ENCODE measurements around the gene MITF.

GRCh38 chr3:69879051-69879450 lies 139.8 kb downstream of the MITF start:
- no peak for TF ChIP-seq POLR2A (IDR thresholded peaks at IDR 0.05; ENCODE audit: low read length)
- TF ChIP-seq GATA1 (IDR thresholded peaks at IDR 0.05; ENCODE audit: low read depth, low read length), result no peak
